Ramos (cell line): Measurements from ENCODE around the gene AP1B1.
"Not testable (repeated sequence)": the region's sequence is repeated elsewhere in the genome, so short reads cannot be mapped to it uniquely, and the experiment has no call there.

Experiments used
- in situ Hi-C: fragments of 300-500 bp; cut with MboI; formaldehyde crosslinking; loops from one replicate; pipeline ENCODE4 v1.14.3; 2022; ENCODE audit warnings: low sequenced_read_pairs; ENCODE audit not compliant: unreplicated experiment

Gene AP1B1

DNA sequence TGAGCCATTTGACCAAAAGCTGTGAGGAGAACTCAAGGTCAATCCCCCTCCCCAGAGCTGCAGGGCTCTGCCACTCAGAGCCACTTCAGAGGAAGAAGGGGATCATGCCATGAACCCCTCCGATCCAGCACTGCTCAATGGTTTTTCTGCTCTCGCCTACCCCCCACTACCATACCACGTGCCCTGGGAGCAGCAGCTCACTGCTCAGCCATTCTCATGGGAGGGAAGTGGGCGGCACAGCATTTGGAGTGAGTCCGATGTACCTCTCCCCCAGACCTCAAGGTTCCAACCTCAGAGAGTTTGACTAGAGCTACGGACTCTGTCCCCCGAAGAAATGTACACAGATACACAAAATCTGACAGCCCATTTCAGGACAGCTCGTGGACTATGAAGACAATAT, 34.5 kb downstream of the AP1B1 start:
- in situ Hi-C loops: no loop called here

DNA sequence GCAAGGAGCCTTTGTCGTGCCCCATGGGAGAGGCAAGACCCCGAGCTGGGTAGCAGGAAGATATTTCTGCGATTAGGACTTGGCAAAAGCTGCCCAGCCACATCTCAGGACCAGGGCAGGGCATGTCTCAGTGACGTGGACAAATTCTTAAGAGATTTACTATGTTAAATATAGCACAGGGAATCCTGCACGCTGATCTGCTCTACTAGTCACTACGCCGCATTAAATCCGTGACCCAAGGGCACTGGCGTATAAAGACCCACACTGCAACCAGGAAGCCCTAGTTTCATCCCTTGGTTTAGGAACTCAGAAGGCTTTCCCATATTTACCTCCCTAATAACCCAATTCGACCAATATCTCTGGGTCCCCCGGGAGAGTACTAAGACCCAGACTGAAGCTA, 35.1 kb downstream of the AP1B1 start:
- in situ Hi-C loops: no loop called here

DNA sequence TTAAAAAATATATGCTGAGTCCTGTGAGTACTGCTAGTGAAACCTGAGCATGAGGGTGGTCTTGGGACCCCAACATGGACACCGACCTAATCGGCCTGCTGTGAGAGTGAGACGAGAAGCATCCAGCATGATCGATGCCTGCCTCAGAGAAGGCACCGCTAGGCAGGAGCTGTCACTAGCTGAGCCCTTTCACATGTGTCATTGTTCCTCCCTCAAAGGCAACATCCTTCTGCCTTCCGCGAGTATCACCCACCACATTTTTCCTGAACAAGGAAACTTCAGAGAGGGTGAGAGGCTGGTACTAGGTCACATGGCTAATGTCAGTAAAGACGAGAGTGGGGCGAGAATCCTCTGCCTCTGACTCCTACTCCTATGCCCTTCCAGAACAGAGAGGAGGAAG, 35.6 kb downstream of the AP1B1 start:
- in situ Hi-C loops: no loop called here

DNA sequence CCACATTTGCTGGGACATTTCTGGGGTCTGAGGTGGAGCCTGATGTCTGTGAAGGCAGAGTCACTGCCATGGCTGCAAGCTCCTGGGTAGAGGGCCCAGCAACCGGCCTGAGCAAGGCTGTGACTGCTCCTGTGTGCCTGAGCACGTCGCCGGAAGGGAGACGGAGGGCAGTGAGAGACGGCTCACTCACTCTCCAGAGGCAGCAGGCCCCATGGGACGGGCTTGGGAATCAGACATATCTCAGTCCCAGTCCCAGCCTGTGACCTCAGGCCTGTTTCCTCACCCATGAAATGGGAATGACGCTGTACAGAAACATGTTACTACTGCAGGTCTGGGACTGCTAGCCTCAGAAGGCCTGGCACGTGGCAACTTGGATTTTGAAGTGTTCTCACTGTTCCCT, 36.5 kb downstream of the AP1B1 start:
- in situ Hi-C loops: no loop called here

DNA sequence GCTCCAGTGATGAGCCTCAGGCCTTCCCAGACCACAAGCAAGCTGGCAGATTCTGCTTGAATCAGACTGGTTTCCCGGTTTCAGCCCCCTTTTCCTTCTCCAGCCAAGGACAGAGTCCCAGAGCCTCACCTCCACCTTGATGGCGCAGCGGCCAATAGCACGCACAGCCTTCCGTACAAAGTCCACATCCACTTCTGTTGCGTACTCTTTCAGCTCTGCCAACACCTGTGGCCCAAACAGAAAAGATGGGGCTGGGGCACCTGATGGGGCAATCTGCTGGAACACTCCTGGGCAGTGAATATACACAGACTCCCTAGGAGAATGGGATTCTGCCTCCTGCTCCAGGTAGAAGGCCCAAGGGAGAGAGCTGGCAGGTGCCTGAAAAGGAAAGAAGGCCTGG, 37.3 kb downstream of the AP1B1 start:
- in situ Hi-C loops: no loop called here

DNA sequence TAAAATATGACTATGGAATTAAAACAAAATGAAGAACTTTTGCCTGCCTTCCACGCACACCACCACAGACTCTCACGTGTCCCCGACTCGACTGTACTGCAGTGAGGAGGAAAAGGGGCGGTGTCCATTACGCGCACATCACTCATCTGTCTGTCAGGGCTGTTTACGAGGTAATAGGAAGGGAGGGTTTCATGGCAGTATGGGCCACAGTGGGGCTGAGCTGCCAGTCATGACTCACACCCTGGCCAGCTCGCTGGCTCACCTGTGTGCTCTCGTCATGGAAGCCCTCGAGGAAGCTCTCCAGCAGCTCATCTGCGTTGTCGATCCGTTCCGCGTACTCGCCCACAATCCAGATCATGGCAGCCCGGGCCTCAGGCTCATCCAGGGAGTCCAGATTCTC, 39.4 kb downstream of the AP1B1 start:
- in situ Hi-C loops: no loop called here

DNA sequence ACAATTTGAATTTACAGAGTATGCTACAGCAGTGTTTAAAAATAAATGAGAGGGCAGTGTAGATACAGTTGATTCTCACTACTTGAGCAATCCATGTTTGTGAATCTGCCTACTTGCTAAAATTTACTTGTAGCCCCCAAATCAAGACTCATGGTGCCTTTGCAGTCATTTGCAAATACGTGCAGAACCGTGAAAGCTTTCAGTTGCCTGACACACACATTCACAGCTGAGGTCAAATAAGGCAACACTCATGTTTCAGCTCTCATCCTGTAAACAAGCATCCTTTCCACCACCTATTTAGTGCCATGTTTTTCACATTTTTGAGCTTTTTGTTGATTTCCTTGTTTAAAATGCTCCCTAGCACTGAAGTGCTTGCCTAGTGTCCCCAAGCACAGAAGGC, 40.3 kb downstream of the AP1B1 start:
- in situ Hi-C loops: no loop called here

DNA sequence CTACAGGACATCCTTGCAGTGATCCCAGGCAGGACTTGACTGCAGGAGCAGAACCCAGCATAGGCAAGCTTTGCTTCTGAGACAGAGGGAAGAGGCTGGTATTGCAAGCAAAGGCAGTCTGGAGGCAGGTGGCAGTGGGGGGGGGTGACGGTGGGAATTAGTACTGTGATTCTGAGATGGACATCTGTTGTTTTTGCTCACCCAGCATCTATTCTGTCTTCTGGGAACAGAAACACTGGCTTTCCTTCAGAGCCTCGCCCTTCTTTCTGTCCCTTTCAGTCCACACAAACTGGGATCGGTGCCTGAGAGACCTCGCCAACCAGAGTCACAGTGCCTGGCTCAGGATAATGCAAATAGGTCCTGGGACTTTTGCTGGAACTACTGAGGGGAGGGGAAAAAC, 41.7 kb downstream of the AP1B1 start:
- in situ Hi-C loops: no loop called here

DNA sequence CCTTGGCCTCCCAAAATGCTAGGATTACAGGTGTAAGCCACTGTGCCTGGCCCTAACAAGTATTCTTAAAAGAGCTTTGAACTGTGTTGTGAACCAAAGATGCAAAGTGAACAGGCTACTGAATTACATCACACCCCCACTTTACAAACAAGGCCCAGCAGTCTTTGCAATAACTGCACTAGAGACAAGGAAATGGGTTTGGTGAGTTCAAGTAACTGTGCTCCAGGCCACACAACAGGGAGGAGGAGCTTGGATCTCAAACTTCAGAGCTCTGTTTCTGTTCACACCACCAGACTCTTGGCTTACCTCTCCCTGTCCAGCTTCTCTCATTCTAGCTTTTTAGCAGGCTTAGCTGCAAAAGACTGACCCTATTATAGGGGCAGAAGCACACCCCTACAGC, 42.4 kb downstream of the AP1B1 start:
- in situ Hi-C loops: no loop called here

DNA sequence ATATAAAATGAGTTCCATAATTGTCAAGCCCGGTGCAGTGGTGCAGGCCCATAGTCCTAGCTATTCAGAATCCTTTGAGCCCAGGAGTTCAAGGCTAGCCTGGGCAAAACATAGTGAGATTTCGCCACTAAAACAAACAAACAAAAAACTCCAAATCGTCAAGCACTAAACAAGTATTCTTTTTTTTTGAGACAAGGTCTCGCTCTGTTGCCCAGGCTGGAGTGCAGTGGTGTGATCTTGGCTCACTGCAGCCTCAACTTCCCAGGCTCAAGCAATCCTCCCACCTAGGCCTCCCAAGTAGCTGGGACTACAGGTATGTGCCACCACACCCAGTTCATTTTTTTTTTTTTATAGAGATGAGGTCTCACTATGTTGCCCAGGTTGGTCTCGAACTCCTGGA, 43.5 kb downstream of the AP1B1 start:
- in situ Hi-C loops: not testable (repeated sequence)

DNA sequence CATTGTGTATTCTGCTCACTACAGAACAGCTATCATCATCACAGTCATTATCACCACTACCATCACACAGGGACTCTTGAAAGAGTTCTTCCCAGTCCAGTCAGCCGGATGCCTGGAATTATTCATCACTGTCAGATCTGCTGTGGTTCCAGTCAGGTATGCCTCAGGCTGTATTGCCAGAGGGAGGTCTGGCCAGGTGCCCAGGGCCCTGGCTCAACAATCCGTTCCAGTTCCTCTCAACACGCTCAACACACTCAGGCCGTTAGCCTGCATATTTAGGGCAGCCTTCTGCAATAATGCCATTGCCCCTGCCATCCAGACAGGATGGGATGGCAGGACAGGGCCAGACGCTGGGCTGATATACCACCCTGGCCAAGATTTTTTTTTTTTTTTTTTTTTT, 44.2 kb downstream of the AP1B1 start:
- in situ Hi-C loops: no loop called here

DNA sequence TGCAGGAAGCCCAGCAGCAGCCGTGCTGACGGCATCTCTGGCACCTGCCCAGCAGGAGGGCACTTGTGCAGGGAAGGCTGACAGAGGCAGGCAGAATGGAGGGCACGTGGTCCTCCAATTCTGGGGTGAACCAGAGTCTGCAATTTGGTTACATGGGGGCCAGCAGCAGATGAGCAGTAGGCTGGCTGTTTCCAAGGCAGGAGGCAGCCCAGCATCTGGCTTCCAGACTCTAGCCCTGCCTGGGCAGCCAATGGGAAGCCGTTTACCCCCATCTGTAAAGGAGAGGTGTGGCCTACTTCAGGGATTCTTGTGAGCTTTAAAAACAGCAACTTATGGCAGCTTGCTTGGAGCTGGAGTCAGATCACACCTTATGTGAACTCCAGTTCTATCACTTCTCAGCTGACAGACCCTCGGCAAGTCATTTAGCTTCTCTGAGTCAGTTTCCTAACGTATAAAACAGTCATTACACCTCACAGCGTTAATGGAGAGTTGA, 45.0 kb downstream of the AP1B1 start:
- in situ Hi-C loops: no loop called here

DNA sequence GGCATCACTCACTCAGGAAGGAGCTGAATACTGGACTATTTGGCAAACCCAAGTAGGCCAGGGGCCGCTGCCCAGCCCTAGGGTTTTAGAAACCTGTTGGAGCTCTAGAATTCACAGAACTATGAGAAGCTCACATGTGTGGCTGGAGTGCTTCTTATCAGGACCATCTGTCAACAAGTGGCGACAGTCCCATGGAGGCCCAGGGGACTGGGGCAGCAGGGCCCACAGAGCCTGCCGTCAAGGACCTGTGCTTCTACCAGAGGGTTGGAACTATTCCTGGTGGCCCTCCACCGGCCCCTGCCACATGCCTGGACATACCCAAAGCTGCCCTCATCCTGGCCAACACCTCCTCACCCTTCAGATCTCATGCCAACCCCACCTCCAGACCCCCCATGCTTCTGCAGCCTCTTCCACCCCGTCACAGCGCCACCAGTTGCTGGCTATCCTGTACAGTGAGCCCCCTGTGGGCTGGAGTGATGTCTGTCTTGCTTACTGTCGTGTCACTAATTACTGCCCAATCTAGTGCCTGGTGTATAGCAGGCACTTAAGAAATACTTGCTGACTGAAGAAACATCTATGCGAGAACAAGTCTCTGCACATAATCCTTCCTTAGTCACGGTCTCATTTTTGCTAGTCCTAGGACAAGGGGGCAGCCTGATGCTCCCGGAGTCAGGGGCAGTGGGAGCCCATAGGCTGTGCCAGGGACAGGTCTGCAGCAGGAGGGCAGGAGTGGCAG, 45.6 kb downstream of the AP1B1 start:
- in situ Hi-C loops: no loop called here

DNA sequence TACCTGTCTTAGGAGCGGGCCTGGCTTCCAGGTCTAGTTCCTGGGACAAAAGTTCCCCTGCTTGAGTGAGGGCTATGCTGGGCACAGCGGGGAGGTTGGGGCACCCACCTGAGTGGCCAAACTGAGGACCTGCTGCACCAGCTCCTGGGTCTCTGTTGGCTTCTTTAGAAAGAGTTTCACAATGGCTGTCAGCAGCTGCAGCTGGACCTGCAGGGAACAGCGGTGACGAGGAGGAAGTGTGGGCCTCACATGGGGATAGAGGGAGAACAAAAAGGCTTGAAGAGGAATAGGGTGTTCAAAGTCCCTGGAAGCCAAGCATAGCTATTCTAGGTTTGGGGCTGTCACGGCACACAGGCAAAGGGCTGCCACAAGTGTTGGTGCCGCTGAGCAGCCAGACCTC, 46.2 kb downstream of the AP1B1 start:
- in situ Hi-C loops: no loop called here

DNA sequence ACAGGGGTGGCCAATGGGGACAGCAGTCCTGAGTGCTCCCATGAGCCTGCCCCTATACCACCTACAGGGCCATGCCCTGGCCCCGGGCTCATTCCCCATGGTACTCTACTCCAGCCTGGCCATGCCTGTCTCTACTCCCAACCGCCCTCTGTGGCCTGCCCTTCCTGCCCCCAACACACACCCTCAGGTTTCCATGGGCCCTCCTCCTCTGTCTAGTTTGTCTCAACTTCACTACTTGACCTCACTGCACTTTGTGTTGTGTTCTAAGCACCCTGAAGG, 46.6 kb downstream of the AP1B1 start:
- in situ Hi-C loops: no loop called here

DNA sequence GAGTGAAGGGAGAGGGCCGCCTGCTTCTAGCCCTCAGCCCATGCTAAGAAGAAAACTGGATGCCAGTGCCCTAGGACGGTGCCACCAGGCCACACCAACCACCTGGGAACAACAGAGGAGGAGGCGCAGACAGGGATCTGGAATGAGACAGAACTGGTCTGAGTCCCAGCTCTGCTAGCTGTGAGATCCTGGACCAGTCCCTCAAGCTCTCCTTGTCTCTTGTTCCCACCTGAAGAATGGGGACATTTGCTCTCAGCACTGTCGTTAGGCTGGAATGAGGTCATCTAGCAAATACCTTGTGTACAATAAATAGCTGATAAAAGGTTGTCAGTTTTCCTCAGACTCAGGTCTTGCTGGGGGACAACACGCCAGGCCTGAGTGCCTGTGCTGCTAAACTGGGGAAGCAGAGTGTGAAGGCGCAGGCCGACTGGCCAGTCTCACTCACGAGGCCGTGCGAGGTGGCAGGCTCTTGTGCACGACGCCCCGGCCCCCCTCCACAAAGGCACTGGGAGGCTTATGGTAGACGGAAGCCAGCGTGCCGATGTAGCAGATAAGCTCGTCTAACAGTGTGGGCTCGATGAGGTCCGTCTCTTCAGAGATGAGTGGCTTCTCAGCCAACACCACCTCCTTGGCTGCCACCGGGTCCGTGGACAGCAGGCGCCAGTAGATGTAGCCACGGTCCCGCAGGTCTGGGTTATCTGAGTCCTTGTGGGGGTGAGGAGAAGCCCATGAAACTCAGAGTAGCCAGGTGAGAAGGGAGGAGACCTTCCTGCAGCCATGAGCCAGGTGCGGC, 47.1 kb downstream of the AP1B1 start:
- in situ Hi-C loops: no loop called here

DNA sequence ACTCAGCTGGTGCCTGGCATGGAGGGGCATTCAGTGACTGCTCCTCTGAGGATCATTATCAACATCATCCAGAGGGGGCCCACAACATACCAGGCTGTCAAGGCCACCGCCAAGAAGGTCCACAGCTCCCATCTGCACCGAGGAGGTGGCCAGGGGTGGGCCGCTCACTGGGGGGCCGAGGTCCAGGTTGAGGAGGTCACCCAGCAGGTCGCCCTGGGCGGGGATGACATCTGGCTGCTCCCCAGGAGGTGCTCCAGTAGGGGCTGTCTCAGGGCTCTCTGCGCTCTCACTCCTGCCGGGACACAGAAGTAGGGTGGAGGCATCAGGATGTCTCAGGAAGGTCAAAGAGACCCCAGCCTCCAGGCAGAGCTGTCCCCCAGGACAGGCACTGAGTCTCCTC, 47.8 kb downstream of the AP1B1 start:
- in situ Hi-C loops: no loop called here

DNA sequence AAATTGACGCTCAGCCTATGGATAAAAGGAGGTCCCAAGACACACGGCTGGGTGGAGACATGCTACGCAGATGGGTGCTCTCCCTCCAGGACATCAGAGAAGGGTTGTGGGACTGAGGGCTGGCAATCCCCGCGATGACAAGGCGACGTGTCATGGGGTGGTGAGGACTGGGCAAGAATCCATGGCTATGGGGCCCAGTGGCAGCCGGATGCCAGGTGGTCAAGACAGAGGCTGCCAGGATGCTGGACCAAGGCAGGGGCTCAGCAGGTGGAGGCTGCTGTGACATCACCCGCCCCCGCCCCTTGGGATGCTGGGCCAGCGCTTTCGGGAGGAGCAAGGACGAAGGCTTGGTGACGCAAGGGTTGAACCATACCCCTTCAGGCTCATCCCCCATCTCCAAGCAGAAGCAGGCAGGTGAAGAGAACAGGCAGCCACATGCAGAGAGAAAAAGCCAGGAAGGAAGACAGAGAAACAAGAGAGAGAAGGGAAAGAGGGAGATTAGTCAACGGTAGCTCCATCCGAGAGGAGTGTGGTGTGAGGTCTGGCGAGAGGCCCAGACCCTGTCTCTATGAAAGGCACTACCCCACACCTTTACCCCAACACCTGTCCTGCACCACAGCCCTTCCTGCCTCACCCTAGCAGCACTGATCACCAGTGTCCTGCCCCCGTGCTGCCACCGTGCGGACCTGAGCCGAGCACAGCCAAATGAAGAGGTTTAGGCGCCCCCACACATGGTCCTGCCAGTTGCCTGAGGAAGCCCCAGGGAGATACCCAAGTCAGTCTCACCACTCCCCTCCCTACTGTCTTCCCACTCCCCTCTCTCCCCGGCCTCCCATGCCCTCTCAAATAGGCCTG, 48.8 kb downstream of the AP1B1 start:
- in situ Hi-C loops: no loop called here

DNA sequence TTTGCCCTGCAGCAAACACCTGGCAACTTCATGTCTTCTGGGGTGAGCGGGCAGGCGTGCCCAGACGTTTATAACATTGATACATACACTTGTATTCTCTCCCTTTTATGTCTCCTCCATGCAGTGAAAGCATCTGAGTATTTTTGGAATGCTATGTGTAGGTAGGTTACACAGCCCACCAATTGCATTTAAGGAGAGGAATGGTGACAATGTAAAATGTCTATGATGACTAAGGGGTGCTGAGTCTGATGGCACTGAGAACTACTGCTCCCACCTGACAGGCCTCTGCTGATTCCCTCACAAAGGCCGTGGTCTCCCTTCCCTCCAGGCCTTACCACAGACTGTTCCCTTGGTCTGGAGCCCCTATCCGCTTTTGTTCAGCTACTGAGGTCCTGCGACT, 50.0 kb downstream of the AP1B1 start:
- in situ Hi-C loops: no loop called here

DNA sequence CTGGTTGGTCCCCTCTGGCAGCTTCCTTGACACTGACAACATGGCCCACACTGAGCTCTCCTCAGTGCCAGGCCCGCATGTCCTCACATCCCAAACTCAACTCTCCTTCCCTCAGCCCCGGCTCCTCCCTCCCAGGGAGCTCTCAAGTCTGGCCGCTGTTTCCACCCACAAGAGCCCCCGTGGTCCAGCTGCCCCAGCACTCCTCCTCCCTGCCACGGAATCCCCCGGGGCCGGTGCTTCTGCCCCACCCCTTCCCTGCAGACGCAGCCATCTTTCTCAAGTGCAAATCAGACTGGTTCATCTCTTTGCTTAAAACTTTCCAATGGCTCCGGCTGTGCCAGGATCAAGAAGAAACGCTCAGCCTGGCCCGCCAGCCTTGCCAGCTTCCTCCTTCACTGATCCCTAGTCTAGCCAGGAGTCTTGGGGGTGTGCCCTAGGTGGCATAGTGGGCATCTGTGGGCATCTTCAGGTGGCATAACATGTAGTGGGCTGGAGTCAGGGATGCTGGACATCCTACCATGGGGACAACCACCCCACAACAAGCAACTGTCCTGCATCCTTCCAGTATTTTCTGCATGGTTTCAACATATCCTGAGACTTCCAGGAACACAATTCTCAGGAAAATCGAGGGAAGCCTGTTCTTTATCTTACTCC, 50.6 kb downstream of the AP1B1 start:
- in situ Hi-C loops: no loop called here
